ENCODE measurements around the gene RBM38.

- TF ChIP-seq, protein P1, sequence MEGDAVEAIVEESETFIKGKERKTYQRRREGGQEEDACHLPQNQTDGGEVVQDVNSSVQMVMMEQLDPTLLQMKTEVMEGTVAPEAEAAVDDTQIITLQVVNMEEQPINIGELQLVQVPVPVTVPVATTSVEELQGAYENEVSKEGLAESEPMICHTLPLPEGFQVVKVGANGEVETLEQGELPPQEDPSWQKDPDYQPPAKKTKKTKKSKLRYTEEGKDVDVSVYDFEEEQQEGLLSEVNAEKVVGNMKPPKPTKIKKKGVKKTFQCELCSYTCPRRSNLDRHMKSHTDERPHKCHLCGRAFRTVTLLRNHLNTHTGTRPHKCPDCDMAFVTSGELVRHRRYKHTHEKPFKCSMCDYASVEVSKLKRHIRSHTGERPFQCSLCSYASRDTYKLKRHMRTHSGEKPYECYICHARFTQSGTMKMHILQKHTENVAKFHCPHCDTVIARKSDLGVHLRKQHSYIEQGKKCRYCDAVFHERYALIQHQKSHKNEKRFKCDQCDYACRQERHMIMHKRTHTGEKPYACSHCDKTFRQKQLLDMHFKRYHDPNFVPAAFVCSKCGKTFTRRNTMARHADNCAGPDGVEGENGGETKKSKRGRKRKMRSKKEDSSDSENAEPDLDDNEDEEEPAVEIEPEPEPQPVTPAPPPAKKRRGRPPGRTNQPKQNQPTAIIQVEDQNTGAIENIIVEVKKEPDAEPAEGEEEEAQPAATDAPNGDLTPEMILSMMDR (IDR thresholded peaks at IDR 0.05): no peak
- no peak for TF ChIP-seq POLR2AphosphoS2 (conservative IDR thresholded peaks at IDR 0.05; ENCODE audit: low read length)
Measured at GRCh38 chr20:57398231-57398821, 7.1 kb downstream of the RBM38 start.
